HK-2 (cell line): ENCODE data around the gene BMPR1B.

Experiments
- DNase-seq: peaks from one replicate; pipeline ENCODE4 v3.0.0-alpha.2; 2018; ENCODE audit not compliant: unreplicated experiment

Gene BMPR1B

GRCh38 chr4:94911106-94911505 lies 153.4 kb downstream of the BMPR1B start:
- no peak for DNase-seq

GRCh38 chr4:94912606-94913005 lies 154.9 kb downstream of the BMPR1B start:
- DNase-seq = no peak

- no peak for DNase-seq
These were observed 155.6 kb downstream of the BMPR1B start for GRCh38 chr4:94913316-94913715.

- no peak for DNase-seq
These were observed 159.4 kb downstream of the BMPR1B start for GRCh38 chr4:94917146-94917545.

GRCh38 chr4:94918543-94918942 lies 160.8 kb downstream of the BMPR1B start:
- no peak for DNase-seq

GRCh38 chr4:94920369-94920768 lies 162.6 kb downstream of the BMPR1B start:
- DNase-seq = no peak

GRCh38 chr4:94924566-94924965 lies 166.8 kb downstream of the BMPR1B start:
- no peak for DNase-seq

- no peak for DNase-seq
These were observed 168.1 kb downstream of the BMPR1B start for GRCh38 chr4:94925764-94926347.

- no peak for DNase-seq
These were observed 169.2 kb downstream of the BMPR1B start for GRCh38 chr4:94926936-94927335.

- no peak for DNase-seq
These were observed 169.9 kb downstream of the BMPR1B start for GRCh38 chr4:94927696-94928095.

GRCh38 chr4:94929696-94930095 lies 171.9 kb downstream of the BMPR1B start:
- no peak for DNase-seq

GRCh38 chr4:94931626-94932025 lies 173.9 kb downstream of the BMPR1B start:
- no peak for DNase-seq

GRCh38 chr4:94932366-94932765 lies 174.6 kb downstream of the BMPR1B start:
- DNase-seq = no peak

- no peak for DNase-seq
These were observed 176.0 kb downstream of the BMPR1B start for GRCh38 chr4:94933799-94934198.

- no peak for DNase-seq
These were observed 176.4 kb downstream of the BMPR1B start for GRCh38 chr4:94934201-94934600.

- no peak for DNase-seq
These were observed 177.1 kb downstream of the BMPR1B start for GRCh38 chr4:94934864-94935263.

- no peak for DNase-seq
These were observed 179.1 kb downstream of the BMPR1B start for GRCh38 chr4:94936854-94937253.

- DNase-seq = no peak
These were observed 182.2 kb downstream of the BMPR1B start for GRCh38 chr4:94939791-94940519.

- no peak for DNase-seq
These were observed 182.8 kb downstream of the BMPR1B start for GRCh38 chr4:94940520-94940908.

- no peak for DNase-seq
These were observed 184.0 kb downstream of the BMPR1B start for GRCh38 chr4:94941706-94942105.

GRCh38 chr4:94944726-94945125 lies 187.0 kb downstream of the BMPR1B start:
- DNase-seq = no peak

GRCh38 chr4:94947681-94948108 lies 189.9 kb downstream of the BMPR1B start:
- DNase-seq = no peak

GRCh38 chr4:94954251-94954650 lies 196.5 kb downstream of the BMPR1B start:
- no peak for DNase-seq

GRCh38 chr4:94957030-94957429 lies 199.3 kb downstream of the BMPR1B start:
- no peak for DNase-seq
